ENCODE data around the gene CORO7.

Gene CORO7

DNA sequence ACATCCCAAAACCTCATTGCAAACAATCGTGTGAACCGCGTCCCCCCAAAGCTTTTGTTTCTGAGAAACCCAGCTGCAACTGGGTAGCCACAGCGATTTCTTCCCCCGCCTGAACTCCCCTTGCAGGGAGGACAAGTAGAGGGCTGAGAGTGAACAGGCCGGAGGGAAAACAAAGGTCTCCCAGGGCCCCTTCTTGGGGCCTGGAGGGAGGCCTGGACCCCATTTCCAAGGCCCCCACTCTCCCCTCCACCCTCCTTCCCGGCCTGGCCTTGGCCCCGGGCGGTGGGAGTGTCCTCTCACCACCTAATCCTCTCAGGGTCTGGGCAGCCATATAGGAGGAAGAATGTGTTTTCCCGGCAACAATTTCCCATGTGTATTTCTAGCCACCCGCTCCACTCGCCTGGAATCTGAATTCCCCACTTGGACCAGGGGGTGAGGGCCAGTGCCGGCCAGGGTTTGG, 97.9 kb downstream of the CORO7 start:
- DNase-seq = no peak
- H3K9me3 ChIP-seq = no peaks in the 10 kb centered on the region
- H3K4me3 ChIP-seq (ENCODE audit: low read depth, low read length) = no peak overlapping the region
- peaks cover 21% of the 10 kb centered on the region for H3K4me1 ChIP-seq
- no peaks in the 10 kb centered on the region for H3K36me3 ChIP-seq
- TF ChIP-seq, protein P1, sequence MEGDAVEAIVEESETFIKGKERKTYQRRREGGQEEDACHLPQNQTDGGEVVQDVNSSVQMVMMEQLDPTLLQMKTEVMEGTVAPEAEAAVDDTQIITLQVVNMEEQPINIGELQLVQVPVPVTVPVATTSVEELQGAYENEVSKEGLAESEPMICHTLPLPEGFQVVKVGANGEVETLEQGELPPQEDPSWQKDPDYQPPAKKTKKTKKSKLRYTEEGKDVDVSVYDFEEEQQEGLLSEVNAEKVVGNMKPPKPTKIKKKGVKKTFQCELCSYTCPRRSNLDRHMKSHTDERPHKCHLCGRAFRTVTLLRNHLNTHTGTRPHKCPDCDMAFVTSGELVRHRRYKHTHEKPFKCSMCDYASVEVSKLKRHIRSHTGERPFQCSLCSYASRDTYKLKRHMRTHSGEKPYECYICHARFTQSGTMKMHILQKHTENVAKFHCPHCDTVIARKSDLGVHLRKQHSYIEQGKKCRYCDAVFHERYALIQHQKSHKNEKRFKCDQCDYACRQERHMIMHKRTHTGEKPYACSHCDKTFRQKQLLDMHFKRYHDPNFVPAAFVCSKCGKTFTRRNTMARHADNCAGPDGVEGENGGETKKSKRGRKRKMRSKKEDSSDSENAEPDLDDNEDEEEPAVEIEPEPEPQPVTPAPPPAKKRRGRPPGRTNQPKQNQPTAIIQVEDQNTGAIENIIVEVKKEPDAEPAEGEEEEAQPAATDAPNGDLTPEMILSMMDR (IDR thresholded peaks at IDR 0.05; ENCODE audit: low read depth, low read length) = no peak
- H3K27me3 ChIP-seq = no peaks in the 10 kb centered on the region

DNA sequence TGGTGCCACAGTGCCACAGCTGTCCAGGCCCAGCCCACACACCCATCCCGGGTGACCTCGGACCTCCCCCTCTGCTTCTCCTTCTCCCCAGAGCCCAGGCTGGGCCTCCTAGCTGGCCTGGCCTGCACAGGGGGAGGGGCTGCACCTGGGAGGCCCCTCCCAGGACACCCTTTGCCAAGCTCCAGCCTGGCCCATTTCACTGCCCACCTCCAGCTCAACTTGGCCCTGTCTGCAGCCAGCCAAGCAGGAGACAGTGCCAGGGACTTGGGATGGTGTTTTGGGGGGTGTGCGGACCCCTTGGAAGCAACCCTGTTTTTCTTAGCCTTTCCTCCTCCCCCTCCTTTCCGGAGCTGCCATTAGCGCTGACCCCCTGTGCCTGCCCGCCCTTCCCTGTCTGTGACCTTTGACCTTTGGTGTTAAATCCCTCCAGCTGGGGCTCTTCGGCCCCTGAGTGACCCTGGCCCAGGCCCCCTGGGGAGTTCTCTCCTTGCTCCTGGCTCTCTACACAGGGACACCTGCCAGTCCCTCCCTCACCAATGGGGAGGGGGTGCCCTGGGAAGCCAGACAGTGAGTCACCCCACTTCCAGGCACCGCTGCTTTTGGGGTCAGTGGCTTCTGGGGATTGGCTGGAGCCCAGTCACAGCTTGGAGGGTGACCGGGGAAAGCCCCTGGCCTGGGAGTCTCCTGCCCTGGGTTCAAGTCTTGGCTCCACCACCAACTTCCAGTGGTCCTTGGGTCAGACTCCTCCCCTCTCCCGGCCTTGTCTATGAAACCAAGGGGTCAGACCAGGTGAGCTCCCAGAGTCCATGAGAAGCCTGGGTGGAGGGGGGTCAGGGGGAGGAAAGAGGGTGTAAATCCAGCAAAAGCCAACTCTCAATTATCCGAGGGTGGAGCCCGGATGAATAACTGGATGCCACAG, 98.6 kb downstream of the CORO7 start:
- Histone ChIP-seq H3K27me3 (no peaks in the 10 kb centered on the region), H3K36me3 (no peaks in the 10 kb centered on the region), H3K9me3 (no peaks in the 10 kb centered on the region), H3K4me3 (ENCODE audit: low read depth, low read length) (no peak overlapping the region; the same call in 1 of the 2 replicates), H3K4me1 (peaks cover 21% of the 10 kb centered on the region)
- TF ChIP-seq, protein P1 (IDR thresholded peaks at IDR 0.05; ENCODE audit: low read depth, low read length) = no peak
- no peak for DNase-seq

DNA sequence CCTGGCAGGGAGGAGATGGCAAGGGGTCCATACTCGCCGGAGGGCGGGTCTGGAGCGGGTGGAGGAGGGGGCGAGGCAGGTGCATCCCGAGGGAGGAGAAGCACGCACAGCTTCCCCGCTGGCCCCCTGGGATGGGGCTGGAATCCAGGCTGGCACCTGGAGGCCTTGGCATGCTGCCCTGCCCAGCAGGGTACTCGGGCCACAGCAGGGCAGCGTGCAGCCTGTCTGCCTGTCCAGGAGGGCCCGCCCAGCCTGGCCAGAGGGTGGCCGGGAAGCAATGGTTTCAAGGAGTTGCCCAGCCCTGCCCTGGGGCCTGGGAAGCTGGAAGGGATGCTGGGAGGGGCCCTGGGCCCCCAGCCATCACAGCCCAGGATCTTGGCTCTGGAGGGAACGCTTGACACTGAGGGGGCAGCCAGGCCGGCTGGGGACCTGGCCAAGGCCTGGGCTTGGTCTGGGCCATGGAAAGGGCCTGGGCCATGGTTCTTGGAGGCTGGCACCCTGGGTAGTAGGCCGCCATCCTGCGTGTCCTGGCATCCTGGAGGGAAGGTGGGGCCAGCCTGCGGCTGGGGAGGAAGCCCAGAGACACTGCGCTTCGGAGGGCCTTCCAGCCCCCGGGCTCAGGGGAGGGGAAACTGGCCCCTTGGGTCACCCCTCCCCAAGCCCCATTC, 99.4 kb downstream of the CORO7 start:
- Histone ChIP-seq H3K27me3 (no peaks in the 10 kb centered on the region), H3K4me3 (ENCODE audit: low read depth, low read length) (peak overlapping the region; percentile 70), H3K9me3 (no peaks in the 10 kb centered on the region), H3K4me1 (peaks cover 21% of the 10 kb centered on the region), H3K36me3 (no peaks in the 10 kb centered on the region)
- no peak for DNase-seq
- TF ChIP-seq, protein P1 (IDR thresholded peaks at IDR 0.05; ENCODE audit: low read depth, low read length) = no peak

DNA sequence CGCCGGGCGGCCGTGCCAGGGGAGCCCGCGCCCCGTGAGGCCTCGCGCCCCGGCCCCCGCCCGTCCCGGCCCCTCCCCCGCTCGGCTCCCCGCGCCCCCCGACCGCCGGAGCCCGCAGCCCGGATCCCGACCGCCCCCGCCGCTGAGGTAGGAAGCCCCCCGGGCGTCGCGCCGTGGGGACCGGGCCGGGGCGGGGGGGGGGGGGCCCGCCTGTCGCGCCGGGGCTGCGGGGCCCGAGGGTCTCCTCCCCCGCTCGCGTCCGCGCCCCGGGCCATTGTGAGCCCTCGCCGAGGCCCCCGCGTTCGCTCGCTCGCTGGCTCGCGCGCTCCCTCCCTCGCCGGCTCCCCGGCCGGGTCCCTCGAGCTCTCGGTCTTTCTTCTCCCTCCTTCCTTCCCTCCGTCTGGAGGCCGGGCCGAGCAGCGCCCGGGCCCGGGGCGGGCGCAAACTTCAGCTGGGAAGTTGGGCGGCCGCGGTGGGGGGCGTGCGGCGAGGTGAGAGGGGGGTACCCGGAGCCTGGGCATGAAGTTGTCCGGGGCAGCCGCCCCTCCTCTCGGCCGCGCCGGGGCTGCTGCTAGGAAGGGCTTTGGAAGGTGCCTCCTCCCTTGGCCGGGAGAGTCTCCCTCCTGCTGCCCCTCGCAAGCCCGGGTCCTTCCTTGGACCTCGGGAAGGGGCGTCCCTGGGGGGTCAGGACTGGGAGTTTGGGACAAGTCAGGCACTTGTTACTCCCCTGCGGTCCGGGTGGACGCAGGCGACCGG, 100.1 kb downstream of the CORO7 start:
- Histone ChIP-seq H3K36me3 (no peaks in the 10 kb centered on the region), H3K27me3 (no peaks in the 10 kb centered on the region), H3K4me1 (peaks cover 21% of the 10 kb centered on the region), H3K4me3 (ENCODE audit: low read depth, low read length) (peak overlapping the region; percentile 70), H3K9me3 (no peaks in the 10 kb centered on the region)
- no peak for DNase-seq
- TF ChIP-seq, protein P1 (IDR thresholded peaks at IDR 0.05; ENCODE audit: low read depth, low read length) = no peak

DNA sequence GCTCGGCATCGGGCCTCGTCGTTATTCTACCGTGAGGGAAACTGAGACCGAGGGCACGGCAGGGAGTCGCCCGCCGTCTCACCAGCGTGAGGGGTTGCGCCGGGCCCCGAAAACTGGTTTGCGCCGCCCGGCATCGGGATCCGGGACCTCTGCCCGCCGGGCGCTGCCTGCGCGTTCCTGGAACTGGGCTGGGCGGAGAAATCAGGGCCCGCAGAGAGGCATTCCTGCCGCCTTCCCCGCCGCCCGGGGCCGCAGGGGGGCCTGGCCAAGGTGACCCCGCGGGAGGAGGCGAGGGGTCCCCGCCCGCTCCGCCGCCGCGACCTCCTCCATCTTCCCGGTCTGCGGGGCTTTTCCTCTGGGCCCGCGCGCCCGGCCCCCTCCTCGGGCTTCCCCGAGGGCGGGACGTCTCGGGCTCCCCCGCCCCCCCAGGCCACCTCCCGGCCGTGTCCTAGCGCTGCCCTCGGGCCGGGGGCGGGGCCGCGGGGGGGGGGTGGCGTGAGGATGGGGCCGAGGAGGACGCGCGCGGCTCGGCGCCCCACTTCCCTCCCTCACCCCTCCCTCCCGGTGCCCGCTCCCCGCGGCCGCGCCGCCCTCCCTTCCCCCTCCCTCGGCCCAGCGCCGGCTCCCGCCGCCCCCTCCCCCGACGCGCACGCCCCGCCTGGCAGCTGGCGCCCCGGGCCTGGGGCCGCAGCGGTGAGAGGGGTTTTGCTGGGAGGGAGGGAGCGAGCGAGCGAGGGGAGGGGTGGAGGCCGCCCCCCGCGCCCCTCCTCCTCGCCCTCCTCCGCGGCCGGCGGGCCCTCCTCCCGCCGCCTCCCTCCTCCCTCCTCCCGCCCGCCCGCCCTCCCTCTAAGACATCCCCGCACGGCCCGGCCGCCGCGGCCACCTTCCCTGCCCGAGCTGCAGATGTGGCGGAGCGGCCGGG, 100.9 kb downstream of the CORO7 start, which contains the start of gene GLIS2:
Gene GLIS2 (plus strand): TSS at position 882 of the 922 bp plus-strand sequence. CDS start 16,214 bp downstream, outside the sequence.
- Histone ChIP-seq H3K9me3 (no peaks in the 10 kb centered on the region), H3K4me1 (peaks cover 20% of the 10 kb centered on the region), H3K36me3 (no peaks in the 10 kb centered on the region), H3K27me3 (no peaks in the 10 kb centered on the region), H3K4me3 (ENCODE audit: low read depth, low read length) (peak within 1 kb of the TSS; percentile 70)
- TF ChIP-seq, protein P1 (IDR thresholded peaks at IDR 0.05; ENCODE audit: low read depth, low read length) = no peak
- DNase-seq = peak; percentile 89
